A673 (cell line): ENCODE results near the gene TMEM40.

Experiments used
- EZH2 ChIP-seq: fragments of 200-600 bp; sonication (generic); IDR thresholded peaks from 2 replicates; pipeline ENCODE4 v1.6.1; 2017; ENCODE audit warnings: borderline replicate concordance, low read depth, mild to moderate bottlenecking, mixed read lengths, antibody characterized with exemption, low read length; ENCODE audit not compliant: poor library complexity, severe bottlenecking
- TF ChIP-seq, protein P1 (sequence below): fragments of 300-800, 200-600 bp; sonication (generic); conservative IDR thresholded peaks from 2 replicates; pipeline ENCODE4 v1.5.1; 2017; ENCODE audit warnings: low read depth, mild to moderate bottlenecking, antibody characterized with exemption, low read length, moderate library complexity, mixed read lengths

DNA sequence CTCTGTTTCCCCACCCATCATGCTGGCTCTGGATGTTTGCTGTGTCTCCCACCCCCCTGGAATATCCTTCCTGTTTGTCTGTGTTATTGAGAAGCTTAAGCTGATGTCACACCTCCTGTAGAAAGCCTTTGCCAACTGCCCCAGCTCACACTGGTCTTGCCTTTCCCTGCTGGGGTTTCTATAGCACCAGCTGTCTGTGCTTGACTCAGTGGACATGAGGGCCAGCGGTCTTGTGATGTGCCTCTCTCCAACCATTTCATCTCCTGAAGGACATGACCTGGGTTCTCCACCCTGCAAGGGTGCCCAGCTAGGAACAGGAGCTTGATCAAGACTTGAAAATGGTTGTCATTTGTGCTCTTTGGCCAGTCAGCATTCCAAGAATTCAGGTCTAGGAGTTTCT, 14.7 kb downstream of the TMEM40 start:
- TF ChIP-seq, protein P1, sequence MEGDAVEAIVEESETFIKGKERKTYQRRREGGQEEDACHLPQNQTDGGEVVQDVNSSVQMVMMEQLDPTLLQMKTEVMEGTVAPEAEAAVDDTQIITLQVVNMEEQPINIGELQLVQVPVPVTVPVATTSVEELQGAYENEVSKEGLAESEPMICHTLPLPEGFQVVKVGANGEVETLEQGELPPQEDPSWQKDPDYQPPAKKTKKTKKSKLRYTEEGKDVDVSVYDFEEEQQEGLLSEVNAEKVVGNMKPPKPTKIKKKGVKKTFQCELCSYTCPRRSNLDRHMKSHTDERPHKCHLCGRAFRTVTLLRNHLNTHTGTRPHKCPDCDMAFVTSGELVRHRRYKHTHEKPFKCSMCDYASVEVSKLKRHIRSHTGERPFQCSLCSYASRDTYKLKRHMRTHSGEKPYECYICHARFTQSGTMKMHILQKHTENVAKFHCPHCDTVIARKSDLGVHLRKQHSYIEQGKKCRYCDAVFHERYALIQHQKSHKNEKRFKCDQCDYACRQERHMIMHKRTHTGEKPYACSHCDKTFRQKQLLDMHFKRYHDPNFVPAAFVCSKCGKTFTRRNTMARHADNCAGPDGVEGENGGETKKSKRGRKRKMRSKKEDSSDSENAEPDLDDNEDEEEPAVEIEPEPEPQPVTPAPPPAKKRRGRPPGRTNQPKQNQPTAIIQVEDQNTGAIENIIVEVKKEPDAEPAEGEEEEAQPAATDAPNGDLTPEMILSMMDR = no peak
- no peak for TF ChIP-seq EZH2
